Right lobe of liver (tissue), 4 donors: ENCODE data around the gene MCM8.

Source experiments
- CTCF ChIP-seq, 4 donors: fragments of 200-600 bp in 3 of 4; fragments of 450-650 bp in 1 of 4; IDR thresholded peaks; one replicate each; pipeline versions ENCODE4 v1.5.1 to v1.8.0; 2016 to 2022; ENCODE audit warnings: antibody characterized with exemption in 4 of 4, mild to moderate bottlenecking in 2 of 4
- POLR2A ChIP-seq: fragments of 450-650 bp; IDR thresholded peaks from one replicate; pipeline ENCODE4 v1.6.1; 2017; ENCODE audit warnings: antibody characterized with exemption, mild to moderate bottlenecking
- donor health status: DM: no; HTN: no; CAD: no.
- donor health status: DM: no; HTN: no; CAD: no.
- donor health status: DM: no; HTN: yes; CAD: no.

GRCh38 chr20:5980720-5981538 is 30.5 kb downstream of the MCM8 start:
- TF ChIP-seq CTCF (IDR thresholded peaks at IDR 0.05) (no peak), POLR2A (no peak)
